Measurements from ENCODE around the gene LAT.
"Not testable (repeated sequence)": the region's sequence is repeated elsewhere in the genome, so short reads cannot be mapped to it uniquely, and the experiment has no call there.

Gene LAT, protein sequence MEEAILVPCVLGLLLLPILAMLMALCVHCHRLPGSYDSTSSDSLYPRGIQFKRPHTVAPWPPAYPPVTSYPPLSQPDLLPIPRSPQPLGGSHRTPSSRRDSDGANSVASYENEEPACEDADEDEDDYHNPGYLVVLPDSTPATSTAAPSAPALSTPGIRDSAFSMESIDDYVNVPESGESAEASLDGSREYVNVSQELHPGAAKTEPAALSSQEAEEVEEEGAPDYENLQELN

GRCh38 chr16:28984619-28985135 is at the start of gene LAT:
Gene LAT, plus strand, starts transcription at chr16:28985052. Its CDS starts 366 bp downstream, at chr16:28985418.
- peak; percentile 87 for DNase-seq (ENCODE audit: low spot score)

DNA sequence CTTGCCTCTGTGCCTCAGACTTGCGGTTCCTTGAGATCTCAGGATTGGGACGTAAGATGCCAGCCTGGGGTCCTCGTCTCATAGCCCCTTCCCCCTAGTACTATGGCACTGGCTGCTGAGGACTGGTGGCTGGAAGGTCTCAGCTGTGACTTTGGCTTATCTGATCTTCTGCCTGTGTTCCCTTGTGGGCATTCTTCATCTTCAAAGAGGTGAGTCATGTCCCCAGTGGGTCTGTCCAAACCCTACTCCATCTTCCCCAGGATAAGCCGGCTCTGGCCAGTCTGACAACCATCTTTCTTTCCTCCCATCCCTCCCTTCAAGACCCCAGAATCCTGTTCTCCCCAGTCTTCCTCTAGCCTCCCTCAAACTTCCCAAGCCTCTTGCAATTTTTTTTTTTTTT is 49.5 kb upstream of the LAT start:
- DNase-seq (ENCODE audit: low spot score) = no peak

GRCh38 chr16:28935924-28936783 is 48.7 kb upstream of the LAT start:
- peak; percentile 81 for DNase-seq (ENCODE audit: low spot score)

DNA sequence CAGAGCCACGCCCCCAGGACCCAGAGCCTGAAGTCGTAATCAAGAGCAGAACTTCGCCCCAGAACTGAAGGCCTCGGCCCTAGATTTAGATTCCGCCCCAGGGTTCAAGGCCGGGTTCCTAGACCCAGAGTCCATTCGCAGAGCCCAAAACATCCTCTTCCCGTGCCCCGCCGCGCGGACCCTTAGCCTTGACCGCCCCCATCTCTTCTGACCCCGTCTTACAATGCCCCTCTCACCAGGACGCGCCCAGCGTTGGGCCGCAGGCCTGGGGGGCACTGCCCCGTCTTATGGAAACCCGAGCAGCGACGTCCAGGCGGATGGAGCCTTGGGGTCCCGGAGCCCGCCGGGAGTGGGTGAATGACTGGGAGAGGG is 48.1 kb upstream of the LAT start:
- no peak for DNase-seq (ENCODE audit: low spot score)

DNA sequence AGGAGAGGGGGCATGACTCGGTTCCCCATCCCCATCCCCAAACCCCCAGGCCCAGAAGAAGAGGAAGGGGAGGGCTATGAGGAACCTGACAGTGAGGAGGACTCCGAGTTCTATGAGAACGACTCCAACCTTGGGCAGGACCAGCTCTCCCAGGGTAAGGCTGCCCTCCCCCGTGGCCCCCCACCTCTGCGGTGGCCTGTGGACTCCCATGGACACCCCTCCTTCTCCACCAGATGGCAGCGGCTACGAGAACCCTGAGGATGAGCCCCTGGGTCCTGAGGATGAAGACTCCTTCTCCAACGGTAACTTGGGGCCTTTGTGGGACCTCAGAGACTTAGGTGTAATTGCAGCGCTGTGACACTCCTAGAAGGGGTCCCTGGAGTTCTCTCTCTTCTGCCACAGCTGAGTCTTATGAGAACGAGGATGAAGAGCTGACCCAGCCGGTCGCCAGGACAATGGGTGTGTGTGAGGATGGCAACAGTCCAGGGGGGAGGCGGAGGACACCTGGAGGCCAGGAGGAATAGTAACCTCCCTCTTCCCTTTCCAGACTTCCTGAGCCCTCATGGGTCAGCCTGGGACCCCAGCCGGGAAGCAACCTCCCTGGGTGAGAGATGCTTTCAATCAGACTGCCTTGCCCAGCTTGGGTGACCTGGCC is 47.5 kb upstream of the LAT start:
- DNase-seq (ENCODE audit: low spot score) = no peak

DNA sequence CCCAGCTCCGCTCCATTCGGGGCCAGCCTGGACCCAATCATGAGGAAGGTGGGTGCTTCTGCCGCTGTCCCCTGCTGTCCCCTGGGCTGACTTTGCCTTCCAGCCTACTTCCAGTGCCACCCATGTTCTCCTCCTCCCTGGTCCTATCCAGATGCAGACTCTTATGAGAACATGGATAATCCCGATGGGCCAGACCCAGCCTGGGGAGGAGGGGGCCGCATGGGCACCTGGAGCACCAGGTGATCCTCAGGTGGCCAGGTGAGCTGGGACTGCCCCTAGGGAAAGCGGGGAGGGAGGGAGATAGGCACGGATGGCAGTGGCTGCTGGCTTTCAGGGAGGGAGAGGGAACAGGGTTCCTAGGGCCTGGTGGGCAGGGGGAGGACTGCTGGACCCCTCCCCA is 46.1 kb upstream of the LAT start:
- DNase-seq (ENCODE audit: low spot score) = no peak

DNA sequence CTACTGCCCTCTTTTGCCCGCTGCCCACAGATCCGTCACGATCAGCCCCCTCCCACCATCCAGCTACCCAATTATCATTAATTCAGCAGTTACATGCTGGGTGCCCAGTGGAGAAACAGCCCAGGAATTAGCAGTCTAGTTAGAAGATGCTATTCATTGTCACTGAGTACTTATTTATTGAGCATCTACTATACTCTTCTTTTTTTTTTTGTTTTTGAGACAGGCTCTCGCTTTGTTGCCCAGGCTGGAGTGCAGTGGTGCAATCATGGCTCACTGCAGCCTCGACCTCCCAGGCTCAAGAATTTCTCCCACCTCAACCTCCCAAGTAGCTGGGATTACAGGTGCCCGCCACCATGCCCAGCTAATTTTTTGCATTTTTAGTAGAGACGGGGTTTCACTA is 45.0 kb upstream of the LAT start:
- not testable (repeated sequence) for DNase-seq (ENCODE audit: low spot score)

GRCh38 chr16:28943281-28943680 is 41.6 kb upstream of the LAT start:
- no peak for DNase-seq (ENCODE audit: low spot score)

- no peak for DNase-seq (ENCODE audit: low spot score)
Observed at GRCh38 chr16:28946681-28947080, 38.2 kb upstream of the LAT start.

DNA sequence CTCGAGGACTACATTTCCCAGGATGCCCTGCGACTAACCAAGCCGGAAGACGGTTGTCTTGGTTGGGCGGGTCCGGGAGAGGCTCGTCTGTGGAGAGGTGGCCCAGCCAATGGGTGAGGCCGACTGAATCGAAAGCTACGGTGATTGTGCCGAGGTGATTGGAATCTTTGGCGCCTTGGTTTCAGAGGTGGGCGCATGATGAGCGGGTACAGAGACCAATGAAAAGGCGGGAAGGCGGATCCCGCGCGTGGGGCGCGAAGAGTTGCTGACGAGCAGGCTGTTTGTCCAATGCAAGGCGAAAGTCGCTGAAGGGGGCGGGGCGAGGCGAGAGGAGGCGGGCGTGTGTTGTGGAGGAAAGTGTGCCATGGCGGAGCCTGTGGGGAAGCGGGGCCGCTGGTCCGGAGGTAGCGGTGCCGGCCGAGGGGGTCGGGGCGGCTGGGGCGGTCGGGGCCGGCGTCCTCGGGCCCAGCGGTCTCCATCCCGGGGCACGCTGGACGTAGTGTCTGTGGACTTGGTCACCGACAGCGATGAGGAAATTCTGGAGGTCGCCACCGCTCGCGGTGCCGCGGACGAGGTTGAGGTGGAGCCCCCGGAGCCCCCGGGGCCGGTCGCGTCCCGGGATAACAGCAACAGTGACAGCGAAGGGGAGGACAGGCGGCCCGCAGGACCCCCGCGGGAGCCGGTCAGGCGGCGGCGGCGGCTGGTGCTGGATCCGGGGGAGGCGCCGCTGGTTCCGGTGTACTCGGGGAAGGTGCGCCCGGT is 34.0 kb upstream of the LAT start, which contains the start of gene NFATC2IP:
TSS of gene NFATC2IP (plus strand) at position 290 of the 762 bp plus-strand sequence. CDS start at position 365, 75 bp downstream.
- DNase-seq (ENCODE audit: low spot score) = peak; percentile 100

- DNase-seq (ENCODE audit: low spot score) = no peak
Observed at GRCh38 chr16:28951410-28951943, 33.4 kb upstream of the LAT start.

- no peak for DNase-seq (ENCODE audit: low spot score)
Observed at GRCh38 chr16:28958216-28958615, 26.6 kb upstream of the LAT start.

DNA sequence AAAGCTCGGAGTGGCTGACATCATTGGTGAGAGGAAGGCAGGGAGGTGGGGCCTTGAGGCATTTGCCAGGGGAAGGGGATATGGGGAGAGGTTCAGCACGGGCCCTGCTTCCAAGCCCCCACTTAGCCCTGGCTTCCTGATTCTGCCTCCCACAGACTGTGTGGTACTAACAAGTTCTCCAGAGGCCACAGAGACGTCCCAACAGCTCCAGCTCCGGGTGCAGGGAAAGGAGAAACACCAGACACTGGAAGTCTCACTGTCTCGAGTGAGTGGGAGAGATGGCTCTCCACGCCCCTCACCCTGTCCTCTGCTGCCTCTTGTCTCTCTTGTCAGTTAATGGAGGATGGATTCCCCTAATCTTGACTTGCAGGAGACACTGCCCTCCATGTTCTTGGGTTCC is 26.0 kb upstream of the LAT start:
- no peak for DNase-seq (ENCODE audit: low spot score)

DNA sequence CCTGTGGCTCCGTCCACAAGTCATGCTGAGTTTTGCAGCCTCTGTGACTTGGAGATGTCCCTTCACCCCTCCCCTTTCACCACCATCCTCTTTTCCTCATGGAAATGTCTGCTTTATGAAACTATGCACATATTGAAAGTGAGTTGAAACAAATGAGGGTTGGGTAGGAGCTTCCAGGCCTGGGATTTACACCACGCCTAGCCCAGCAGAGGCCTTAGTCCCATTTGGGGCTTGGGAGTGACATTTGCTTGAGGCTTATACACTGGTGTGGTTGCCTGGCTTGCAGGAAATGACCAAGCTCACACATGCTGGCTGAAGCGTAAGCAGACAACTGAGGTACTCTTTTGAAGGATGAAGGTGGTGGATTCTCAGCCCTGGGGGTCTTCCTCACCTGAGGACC is 20.8 kb upstream of the LAT start:
- DNase-seq (ENCODE audit: low spot score) = no peak

DNA sequence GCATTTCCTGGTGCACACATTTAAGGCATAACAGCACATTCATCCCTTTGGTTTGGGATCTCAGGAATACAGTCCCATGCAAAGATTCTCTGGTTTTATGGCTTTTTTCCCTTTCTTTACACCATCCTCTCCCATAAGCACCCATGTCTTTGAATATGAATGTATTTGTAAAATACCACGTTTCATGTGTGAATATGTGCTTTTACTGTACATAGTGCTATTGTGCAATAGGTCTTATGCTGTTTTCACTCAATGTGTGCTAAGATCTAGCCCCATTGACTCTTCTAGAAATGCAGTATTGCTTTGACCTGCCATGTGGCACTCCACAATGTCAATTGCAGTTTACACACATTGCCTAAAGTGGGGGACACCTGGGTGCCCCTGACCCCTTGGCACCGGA is 20.4 kb upstream of the LAT start:
- DNase-seq (ENCODE audit: low spot score) = no peak

DNA sequence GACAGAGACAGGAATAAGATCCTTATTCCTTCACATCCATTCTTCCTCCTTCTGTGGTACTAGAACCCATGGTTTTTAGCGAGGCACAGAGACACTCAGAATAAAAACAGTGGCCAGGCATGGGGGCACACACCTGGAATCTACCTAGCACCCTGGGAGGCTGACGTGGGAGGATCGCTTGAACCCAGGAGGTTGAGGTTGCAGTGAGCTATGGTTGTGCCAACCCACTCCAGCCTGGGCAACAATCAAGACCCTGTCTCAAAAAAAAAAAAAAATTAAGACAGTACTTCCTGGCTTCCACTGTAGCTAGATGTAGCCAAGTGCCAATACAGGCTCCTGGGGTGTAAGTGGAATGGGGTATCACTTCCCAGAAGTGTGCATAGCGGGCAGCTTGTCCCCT is 17.7 kb upstream of the LAT start:
- no peak for DNase-seq (ENCODE audit: low spot score)

DNA sequence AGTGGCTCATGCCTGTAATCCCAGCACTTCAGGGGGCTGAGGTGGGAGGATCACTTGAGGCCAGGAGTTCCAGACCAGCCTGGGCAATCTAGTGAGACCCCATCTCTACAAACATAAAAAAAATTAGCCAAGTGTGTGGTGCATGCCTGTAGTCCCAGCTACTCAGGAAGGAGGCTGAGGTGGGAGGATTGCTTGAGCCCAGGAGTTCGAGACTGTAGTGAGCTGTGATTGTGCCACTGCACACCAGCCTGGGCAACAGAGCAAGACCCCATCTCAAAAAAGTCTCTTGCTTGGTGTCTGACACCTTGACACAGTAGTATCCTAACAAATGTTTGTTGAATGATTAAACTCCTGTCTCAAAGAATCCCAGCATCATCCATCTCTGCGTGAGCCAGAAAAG is 15.2 kb upstream of the LAT start:
- DNase-seq (ENCODE audit: low spot score) = not testable (repeated sequence)

- peak; percentile 14 for DNase-seq (ENCODE audit: low spot score)
Observed at GRCh38 chr16:28974007-28974436, 10.8 kb upstream of the LAT start.

DNA sequence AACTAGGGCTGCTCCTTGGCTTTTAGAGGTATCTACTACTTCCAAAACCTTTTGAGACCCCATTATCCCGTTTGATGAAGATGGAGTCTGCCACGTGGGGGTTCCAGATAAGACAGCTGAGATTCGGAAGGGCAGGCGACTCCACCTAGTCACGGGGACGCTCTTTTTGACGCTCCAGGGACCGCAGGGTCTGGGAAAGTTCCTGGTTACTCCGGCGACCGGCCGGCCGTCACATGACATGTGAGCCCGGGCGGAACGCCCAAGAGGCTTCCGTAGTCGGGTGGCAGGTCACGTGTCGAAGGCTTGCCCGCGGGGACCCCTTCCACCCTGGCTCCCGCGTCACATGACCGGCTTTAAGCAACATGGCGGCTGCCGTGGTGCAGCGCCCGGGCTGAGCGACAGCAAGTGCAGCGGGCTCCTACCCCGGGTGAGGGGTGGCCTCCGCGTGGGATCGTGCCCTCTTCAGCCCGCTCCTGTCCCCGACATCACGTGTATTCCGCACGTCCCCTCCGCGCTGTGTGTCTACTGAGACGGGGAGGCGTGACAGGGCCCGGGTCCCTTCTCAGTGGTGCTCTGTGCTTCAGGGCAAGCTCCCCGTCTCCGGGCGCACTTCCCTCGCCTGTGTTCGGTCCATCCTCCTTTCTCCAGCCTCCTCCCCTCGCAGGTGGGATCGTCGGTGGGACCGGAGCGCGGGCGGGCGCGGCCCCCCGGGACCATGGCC is 10.3 kb upstream of the LAT start, which contains the start of gene SPNS1:
TSS of gene SPNS1 (plus strand) at position 342 of the 721 bp plus-strand sequence. CDS start at position 716, 374 bp downstream.
- peak; percentile 91 for DNase-seq (ENCODE audit: low spot score)

DNA sequence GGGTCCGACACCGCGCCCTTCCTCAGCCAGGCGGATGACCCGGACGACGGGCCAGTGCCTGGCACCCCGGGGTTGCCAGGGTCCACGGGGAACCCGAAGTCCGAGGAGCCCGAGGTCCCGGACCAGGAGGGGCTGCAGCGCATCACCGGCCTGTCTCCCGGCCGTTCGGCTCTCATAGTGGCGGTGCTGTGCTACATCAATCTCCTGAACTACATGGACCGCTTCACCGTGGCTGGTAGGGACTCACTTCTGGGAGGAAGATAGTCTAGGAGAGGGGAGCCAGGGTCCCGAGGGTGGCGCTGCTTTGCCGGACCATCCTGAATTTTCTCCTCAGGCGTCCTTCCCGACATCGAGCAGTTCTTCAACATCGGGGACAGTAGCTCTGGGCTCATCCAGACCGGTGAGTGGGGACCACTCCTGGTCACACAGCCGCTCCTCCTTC is 9.7 kb upstream of the LAT start:
- DNase-seq (ENCODE audit: low spot score) = no peak

Data from CD4-positive, alpha-beta T cell treated with Interleukin-6 at 100 ng/mL for 8 hours (primary cell).